Activated naive CD4-positive, alpha-beta T cell (primary cell): ENCODE data around the gene FZR1.

Experiments
- DNase-seq, 4 experiments: peaks; one replicate each; lab custom pipeline; 2025; lab: John Stamatoyannopoulos, UW

Gene FZR1

GRCh38 chr19:3531716-3532115, 25.6 kb downstream of the FZR1 start:
- no peak for DNase-seq

- no peak for DNase-seq
These were observed 26.2 kb downstream of the FZR1 start for GRCh38 chr19:3532154-3532786.

- DNase-seq = no peak
These were observed 26.9 kb downstream of the FZR1 start for GRCh38 chr19:3533033-3533432.

- DNase-seq = no peak
These were observed 27.6 kb downstream of the FZR1 start for GRCh38 chr19:3533563-3534216.

- DNase-seq = no peak
These were observed 28.5 kb downstream of the FZR1 start for GRCh38 chr19:3534375-3535234.

- DNase-seq = no peak
These were observed 29.1 kb downstream of the FZR1 start for GRCh38 chr19:3535235-3535535.

GRCh38 chr19:3535563-3535965, 29.5 kb downstream of the FZR1 start:
- DNase-seq = no peak

GRCh38 chr19:3535981-3536380, 29.9 kb downstream of the FZR1 start:
- DNase-seq = no peak

- DNase-seq = no peak
These were observed 30.5 kb downstream of the FZR1 start for GRCh38 chr19:3536429-3537100.

GRCh38 chr19:3537101-3537437, 31.0 kb downstream of the FZR1 start:
- no peak for DNase-seq

- no peak for DNase-seq
These were observed 31.5 kb downstream of the FZR1 start for GRCh38 chr19:3537438-3538240.

GRCh38 chr19:3538258-3538929, 32.3 kb downstream of the FZR1 start:
- DNase-seq = no peak

- no peak for DNase-seq
These were observed 33.0 kb downstream of the FZR1 start, which contains the start of gene TEKTIP1 for GRCh38 chr19:3538965-3539755. TEKTIP1 (plus strand) TSS chr19:3539174; CDS start chr19:3539178, 4 bp downstream.

GRCh38 chr19:3539756-3540118, 33.6 kb downstream of the FZR1 start:
- DNase-seq = no peak

- DNase-seq = no peak
These were observed 37.3 kb downstream of the FZR1 start for GRCh38 chr19:3543150-3544057.

- no peak for DNase-seq
These were observed 37.9 kb downstream of the FZR1 start for GRCh38 chr19:3544058-3544376.

GRCh38 chr19:3544742-3545668, 38.9 kb downstream of the FZR1 start:
- DNase-seq = peak; percentile 63 to 81 (median 75)

GRCh38 chr19:3545669-3546034, 39.5 kb downstream of the FZR1 start:
- DNase-seq = no peak

GRCh38 chr19:3546119-3546518, 40.0 kb downstream of the FZR1 start:
- DNase-seq = no peak
